HepG2 (cell line): ENCODE results near the gene HDAC4.

ENCODE experiments used
- BATF2 ChIP-seq: sonication (generic); formaldehyde crosslinking; IDR thresholded peaks from 2 replicates; pipeline ENCODE4 v1.8.0; 2022; ENCODE audit warnings: mild to moderate bottlenecking, missing genetic modification reagents, moderate library complexity
- BCLAF1 ChIP-seq: fragments of 450-650 bp; IDR thresholded peaks from 2 replicates; pipeline ENCODE4 v1.6.1; 2017; ENCODE audit warnings: mild to moderate bottlenecking
- GATA4 ChIP-seq: sonication (generic); IDR thresholded peaks from 2 replicates; pipeline ENCODE4 v1.6.1; 2016; ENCODE audit warnings: antibody characterized with exemption, low read depth, borderline replicate concordance
- HOXA3 ChIP-seq: sonication (generic); formaldehyde crosslinking; IDR thresholded peaks from 2 replicates; pipeline ENCODE4 v1.5.0; 2020; ENCODE audit warnings: missing genetic modification reagents
- SNAPC5 ChIP-seq: sonication (generic); formaldehyde crosslinking; IDR thresholded peaks from 2 replicates; pipeline ENCODE4 v1.8.1; 2023; ENCODE audit warnings: mild to moderate bottlenecking, missing genetic modification reagents, borderline replicate concordance
- TBX2 ChIP-seq: sonication (generic); formaldehyde crosslinking; IDR thresholded peaks from 2 replicates; pipeline ENCODE4 v1.5.0; 2020; ENCODE audit warnings: missing genetic modification reagents, mild to moderate bottlenecking, borderline replicate concordance
- ZFP36L1 ChIP-seq: sonication (generic); formaldehyde crosslinking; IDR thresholded peaks from 2 replicates; pipeline ENCODE4 v1.8.0; 2022; ENCODE audit warnings: mild to moderate bottlenecking, missing genetic modification reagents, moderate library complexity
- ZNF253 ChIP-seq: sonication (generic); formaldehyde crosslinking; IDR thresholded peaks from 2 replicates; pipeline ENCODE4 v1.8.0; 2022; ENCODE audit warnings: mild to moderate bottlenecking, missing genetic modification reagents, borderline replicate concordance

- TF ChIP-seq BCLAF1 (no peak), ZNF253 (CRISPR knock-in tag) (no peak), GATA4 (no peak), TBX2 (CRISPR knock-in tag) (peak; percentile 78), HOXA3 (CRISPR knock-in tag) (peak; percentile 62; the same call in 1 of the 2 replicates), SNAPC5 (CRISPR knock-in tag) (no peak), BATF2 (no peak), ZFP36L1 (CRISPR knock-in tag) (no peak)
Measured at GRCh38 chr2:239299218-239299939, 101.4 kb downstream of the HDAC4 start.
